Head of caudate nucleus (tissue), 42 donors: ENCODE measurements around the gene RCL1.
"Not testable (repeated sequence)": the region's sequence is repeated elsewhere in the genome, so short reads cannot be mapped to it uniquely, and the experiment has no call there.

Experiments
- DNase-seq, 42 donors: peaks; one replicate each; pipeline versions ENCODE4 v3.0.0 to v3.0.0-alpha.2; 2020 to 2021; ENCODE audit warnings: mixed read lengths in 7 of 42
- intact Hi-C: fragments of 100-400 bp; cut with DNase I; formaldehyde crosslinking; loops from one replicate; pipeline ENCODE4 v1.15.0; 2022

The RCL1 gene

DNA sequence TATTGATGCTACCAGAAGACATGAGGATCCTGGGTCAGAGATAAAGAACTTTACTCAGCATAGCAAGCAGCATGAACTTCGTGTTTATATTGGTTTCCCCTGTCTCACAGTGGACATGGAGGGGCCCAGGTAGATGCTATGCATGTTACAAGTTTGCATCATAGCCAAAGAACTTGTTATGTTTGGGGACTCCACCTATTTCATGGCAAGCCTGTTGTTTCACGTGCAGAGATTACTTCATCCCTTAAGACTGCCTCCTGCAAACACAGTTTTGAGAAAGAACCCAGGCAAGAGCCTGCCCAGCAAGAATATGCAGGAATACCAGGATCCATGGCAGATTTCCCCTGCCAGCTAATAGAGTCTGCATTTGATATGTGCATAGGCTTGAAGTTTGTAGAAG lies 68.4 kb downstream of the RCL1 start:
- intact Hi-C loops = no loop called here
- DNase-seq = no peak

GRCh38 chr9:4861736-4862451 lies 69.2 kb downstream of the RCL1 start:
- intact Hi-C loops = no loop called here
- no peak for DNase-seq

DNA sequence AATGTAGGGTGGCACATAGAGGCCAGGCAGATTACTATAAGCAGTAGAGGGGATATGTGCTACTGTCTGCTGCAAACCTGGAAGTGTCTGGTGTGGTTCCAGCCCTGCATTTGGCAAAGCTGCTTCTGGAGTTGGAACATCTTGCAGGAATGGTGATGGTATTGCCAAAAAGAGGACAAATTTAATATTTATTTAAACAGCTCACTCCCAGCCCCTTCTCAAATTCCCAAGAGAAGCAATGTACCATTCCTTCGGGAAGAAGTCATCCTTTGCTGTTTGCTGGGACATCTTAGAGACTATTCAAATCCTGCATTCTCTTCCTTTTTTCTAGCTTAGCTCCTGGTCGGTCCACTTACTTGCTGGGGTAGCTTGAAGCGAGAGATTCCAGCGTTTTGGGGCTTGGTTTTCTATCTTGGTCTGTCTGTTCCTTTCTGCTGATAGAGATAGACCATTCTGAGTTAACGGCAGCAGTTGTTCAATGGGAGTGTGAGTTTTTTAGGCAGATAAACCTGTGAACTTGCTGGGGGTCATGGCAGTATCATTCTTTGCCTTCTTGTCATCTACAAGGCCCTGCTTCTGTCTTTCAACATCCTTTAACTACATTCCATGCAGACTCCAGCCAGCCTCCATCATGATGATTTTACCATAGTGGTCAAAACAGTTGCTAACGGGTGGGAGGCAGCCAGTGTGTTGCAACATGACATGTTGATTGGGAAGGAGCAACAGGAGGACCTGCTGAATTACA lies 69.9 kb downstream of the RCL1 start:
- DNase-seq = no peak
- intact Hi-C loops = no loop called here

DNA sequence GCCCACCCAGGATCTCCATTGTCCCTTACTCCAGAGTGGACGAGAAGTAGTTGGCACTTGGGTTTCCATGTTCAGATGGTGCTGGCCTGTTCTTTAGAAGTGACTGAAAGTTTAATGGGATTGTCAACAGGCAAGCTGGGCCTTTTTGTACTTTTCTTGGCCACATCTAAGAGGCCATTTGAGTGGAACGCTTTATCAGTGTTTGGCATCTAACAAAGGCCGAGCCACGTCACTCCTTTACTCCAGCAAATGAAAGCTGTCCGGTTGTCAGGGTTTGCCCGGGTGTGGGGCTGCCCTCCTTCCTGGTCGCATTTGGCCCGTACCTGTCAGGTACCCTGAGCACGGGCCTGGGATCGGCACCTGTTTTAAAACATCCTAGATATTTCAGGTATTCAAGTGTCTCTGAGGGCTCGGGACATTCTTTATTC lies 71.5 kb downstream of the RCL1 start:
- intact Hi-C loops = no loop called here

GRCh38 chr9:4864698-4865097 lies 72.0 kb downstream of the RCL1 start:
- DNase-seq = no peak
- intact Hi-C loops = no loop called here

More for the DNA sequence above, 71.5 kb downstream of the RCL1 start:
- DNase-seq = no peak

- intact Hi-C loops = no loop called here
- DNase-seq = peak in 34 of 42 donors; percentile 5 to 84 (median 46)
Observed at GRCh38 chr9:4865681-4866080, 72.9 kb downstream of the RCL1 start.

DNA sequence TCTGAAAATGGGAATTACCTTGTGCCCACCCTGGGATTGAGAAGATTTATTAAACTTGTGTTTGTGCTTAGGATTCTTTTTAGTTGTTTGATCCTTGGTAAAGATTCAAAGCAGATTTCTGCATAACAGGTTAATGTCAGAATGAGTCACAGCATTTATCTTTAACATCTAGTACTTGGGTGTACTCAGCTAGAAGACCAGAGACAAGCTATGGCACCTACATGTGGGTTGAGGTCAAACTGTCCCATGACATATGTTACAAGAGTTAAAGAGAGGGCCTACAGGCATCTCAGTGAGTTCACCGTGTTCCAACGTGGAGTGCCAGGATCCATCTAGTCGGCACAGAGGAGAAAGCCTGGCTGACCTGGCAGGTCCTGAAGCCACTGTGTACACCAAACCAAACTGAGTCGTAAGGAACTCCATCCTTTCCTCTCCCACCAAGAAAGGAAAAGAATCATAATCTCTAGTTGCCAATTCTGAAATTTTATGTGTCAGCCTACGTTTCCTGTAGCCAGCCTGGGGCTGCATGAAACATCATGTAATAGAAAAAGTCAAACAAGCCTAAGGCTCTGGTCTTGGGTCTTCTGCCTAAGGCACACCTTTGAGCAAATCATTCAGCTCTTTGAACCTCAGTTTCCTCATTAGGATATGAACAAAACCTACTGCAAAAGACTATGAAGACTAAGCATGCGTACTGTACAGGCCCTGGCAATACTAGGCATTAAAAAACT lies 73.7 kb downstream of the RCL1 start:
- intact Hi-C loops = no loop called here
- DNase-seq = no peak

DNA sequence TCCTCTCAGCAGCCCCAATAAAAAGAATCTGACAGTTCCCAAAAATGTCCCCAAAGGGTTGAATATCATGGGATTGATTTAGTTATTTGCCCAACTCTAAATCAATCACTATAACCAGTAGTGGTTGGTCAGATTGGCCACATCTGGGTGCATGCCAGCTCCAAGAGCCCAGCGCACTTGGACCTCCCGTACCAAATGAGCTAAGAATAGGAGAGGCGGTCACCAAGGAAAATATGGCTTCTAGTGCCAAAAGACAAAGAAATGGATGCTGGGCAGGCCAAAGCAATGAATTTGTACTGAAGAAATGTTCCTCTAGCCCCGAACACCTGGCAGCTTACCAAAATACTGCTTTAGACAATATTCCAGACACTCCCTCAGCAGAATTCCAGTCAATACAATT lies 80.3 kb downstream of the RCL1 start:
- intact Hi-C loops = no loop called here
- DNase-seq = no peak

GRCh38 chr9:4875559-4875958 lies 82.8 kb downstream of the RCL1 start:
- intact Hi-C loops = no loop called here
- no peak for DNase-seq

DNA sequence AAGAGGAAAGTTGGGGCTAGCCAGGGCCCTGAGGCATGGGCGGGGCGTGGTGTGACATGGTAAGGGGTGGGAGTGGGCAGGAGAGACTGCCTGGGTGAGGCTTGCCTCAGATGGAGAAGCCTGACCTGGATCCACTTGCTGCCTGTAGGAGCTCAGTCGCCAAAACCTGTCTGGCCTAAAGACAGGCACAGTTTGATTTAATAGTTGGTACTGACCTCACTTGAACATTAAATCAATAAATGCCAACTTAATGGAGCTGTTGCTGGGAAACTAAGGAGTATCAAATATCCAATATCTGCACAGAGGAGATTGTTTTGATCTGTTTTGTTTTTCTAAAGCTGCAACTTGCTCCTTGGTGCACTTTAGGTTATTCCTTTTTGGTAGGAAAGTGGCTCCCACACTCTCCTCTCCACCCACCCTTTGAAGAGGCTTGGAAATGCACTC lies 86.4 kb downstream of the RCL1 start:
- no peak for DNase-seq
- intact Hi-C loops = no loop called here

- intact Hi-C loops = no loop called here
- no peak for DNase-seq
Observed at GRCh38 chr9:4883326-4883873, 90.7 kb downstream of the RCL1 start.

- intact Hi-C loops = no loop called here
- DNase-seq = no peak
Observed at GRCh38 chr9:4886698-4887097, 94.0 kb downstream of the RCL1 start.

DNA sequence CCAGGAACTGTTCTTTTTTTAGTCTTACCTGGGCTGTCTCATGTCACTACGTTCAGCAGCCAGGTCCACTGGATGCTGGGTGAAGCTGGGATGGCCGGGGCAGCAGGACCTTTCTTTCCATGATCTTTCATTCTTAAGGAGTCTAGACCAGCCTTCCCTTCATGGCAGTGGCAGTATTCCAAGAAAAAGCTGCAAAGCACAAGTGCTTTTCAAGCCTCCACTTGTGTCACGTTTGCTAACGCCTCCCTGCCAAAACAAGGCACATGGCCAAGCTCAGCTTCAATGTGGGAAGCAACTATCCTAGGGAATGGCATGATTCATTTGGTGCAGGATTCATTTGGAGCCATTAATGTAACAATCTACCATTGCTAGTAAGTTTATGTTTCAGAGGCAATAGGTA lies 94.8 kb downstream of the RCL1 start:
- peak in 1 of 42 donors; percentile 8 for DNase-seq
- intact Hi-C loops = no loop called here

- intact Hi-C loops = no loop called here
- no peak for DNase-seq
Observed at GRCh38 chr9:4890242-4890641, 97.5 kb downstream of the RCL1 start.

DNA sequence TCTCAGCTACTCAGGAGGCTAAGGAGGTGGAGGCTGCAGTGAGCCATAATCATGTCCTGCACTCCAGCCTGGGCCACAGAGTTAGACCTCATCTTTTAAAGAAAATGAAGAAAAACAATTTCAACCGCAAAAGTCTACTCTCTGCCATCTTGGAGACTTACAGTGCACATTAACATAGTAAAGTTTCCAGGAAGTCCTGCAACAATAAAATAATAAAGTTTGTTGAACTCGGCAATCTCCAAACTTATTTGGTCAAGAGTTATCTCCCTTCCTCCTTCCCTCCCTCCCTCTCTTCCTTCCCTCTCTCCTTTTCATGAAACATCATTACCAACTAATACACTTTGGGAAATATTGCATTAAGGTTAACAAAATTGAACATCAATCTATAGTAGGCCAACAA lies 98.2 kb downstream of the RCL1 start:
- DNase-seq = no peak
- intact Hi-C loops = no loop called here

- intact Hi-C loops = no loop called here
- no peak for DNase-seq
Observed at GRCh38 chr9:4891674-4892073, 98.9 kb downstream of the RCL1 start.

DNA sequence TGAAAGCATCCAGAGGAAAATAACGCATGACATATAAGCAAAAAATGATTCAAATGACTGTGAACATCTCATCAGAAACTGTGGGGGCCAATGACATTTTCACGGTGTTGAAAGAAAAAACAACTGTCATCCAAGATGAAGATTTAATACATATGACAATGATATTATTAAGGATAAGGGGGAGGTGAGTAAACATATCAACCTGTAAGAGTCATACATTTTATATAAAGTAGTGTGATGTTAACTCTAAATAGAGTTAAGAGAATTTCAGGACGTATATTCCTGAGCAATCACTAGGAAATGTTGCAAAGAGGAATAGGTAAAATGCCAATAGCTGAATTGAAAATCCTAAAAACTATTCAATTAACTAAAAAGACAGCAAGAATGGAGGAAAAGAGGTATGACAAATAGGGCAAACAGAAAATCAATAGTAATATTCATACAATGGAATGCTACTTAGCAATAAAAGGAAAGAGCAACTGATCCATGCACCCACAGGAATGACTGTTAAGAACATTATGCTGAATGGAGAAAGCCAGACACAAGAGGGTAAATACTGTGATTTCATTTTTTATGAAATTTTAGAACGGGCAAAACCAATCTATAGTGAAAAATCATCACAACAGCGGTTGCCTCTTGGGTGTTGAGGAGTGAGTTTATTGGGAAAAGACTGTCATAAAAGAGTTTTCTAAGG lies 99.9 kb downstream of the RCL1 start:
- intact Hi-C loops = no loop called here
- DNase-seq = no peak

DNA sequence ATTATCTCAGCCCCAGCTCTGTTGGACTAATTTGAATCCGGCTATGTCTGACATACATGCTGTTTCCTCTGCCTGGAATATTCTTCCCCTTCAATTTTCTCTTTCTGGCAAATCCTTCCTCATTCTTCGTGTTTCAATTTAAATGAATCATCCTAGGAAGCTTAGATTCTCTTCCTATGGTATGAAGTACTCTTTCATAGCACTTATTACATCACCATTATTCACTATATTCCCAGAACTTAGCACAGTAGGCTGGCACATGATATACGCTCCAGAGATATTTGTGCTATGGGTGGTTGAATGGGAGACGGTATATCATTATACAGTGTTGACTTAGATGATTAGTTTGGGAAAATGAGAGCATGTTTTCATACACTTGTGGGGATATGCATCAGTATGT lies 101.3 kb downstream of the RCL1 start:
- intact Hi-C loops = no loop called here

GRCh38 chr9:4899853-4900252 lies 107.1 kb downstream of the RCL1 start:
- DNase-seq, intact Hi-C loops: not testable (repeated sequence)

More for the DNA sequence above, 101.3 kb downstream of the RCL1 start:
- no peak for DNase-seq
